ENCODE measurements around the gene MRPL20.
"Not testable (repeated sequence)": the region's sequence is repeated elsewhere in the genome, so short reads cannot be mapped to it uniquely, and the experiment has no call there.

The MRPL20 gene

GRCh38 chr1:1406821-1407635 lies at the start of gene MRPL20:
Gene MRPL20 (minus strand): TSS chr1:1407293. CDS start chr1:1407217, 76 bp downstream.
- peak; percentile 89 for DNase-seq

- not testable (repeated sequence) for DNase-seq
These were observed 49.7 kb upstream of the MRPL20 start for GRCh38 chr1:1456683-1457255.

GRCh38 chr1:1455934-1456333 lies 48.8 kb upstream of the MRPL20 start:
- DNase-seq = not testable (repeated sequence)

GRCh38 chr1:1455366-1455884 lies 48.3 kb upstream of the MRPL20 start:
- no peak for DNase-seq

DNA sequence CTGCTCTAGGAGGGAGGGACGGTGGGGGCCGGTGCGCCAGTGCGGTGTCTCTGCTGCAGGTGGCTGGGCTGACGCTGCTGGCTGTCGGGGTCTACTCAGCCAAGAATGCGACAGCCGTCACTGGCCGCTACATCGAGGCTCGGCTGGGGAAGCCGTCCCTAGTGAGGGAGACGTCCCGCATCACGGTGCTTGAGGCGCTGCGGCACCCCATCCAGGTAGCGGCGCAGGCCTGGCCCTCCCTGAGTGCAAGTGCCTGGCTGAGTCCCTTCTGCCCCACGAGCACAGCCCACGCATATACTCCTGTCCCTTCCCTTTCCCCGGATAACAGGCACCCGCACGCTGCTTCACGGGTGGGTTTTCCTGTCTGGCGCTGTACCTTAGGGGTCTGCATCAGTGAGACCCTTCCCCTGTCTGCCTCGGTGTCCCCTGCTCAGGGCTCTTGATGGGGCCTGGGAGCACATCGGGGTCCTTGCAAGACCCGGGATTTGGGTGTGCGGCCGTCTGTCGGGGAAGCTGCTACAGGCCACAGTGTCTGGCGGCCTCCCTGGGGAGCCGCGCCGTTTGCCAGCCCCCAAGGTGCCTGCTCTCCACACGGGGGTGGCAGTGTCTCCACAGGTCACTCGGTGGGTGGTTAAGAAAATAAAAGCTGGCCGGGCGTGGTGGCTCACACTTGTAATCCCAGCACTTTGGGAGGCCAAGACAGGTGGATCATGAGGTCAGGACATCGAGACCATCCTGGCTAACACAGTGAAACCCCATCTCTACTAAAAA lies 47.4 kb upstream of the MRPL20 start:
- not testable (repeated sequence) for DNase-seq

DNA sequence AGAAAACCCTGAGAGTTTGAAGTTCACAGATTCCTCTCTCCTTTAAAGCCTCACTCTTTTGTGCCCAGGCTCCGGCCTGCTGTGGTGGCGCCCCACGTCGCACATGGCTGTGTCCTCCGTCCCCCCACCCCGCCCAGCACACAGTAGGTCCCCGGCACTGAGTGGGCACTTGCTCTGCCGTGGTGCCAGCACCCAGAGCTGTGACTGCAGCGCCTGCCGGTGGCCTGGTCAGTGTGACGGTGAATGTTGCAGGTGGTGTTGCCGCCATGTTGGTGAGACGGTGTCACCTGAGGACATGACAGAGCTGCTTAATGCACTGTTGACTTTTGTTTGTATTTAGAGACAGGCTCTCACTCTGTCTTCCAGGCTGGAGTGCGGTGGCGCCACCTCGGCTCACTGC lies 45.8 kb upstream of the MRPL20 start:
- no peak for DNase-seq

DNA sequence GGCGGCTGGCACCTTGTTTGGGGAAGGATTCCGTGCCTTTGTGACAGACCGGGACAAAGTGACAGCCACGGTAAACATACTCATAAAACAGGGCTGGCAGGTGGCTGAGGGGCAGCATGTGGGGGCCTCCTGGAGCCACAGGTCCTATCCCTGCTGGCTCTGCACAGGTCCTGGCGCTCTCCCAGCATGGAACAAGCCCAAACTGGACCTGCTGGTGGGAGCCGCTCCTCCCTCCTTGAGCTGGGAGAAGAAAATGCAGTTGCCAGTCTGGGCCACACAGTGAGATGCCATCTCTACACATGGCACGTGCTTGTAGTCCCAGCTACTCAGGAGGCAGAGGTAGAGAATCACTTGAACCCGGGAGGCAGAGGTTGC lies 45.3 kb upstream of the MRPL20 start:
- DNase-seq = not testable (repeated sequence)

GRCh38 chr1:1451696-1452364 lies 44.7 kb upstream of the MRPL20 start:
- DNase-seq = no peak

- DNase-seq = not testable (repeated sequence)
These were observed 43.5 kb upstream of the MRPL20 start for GRCh38 chr1:1450616-1451015.

DNA sequence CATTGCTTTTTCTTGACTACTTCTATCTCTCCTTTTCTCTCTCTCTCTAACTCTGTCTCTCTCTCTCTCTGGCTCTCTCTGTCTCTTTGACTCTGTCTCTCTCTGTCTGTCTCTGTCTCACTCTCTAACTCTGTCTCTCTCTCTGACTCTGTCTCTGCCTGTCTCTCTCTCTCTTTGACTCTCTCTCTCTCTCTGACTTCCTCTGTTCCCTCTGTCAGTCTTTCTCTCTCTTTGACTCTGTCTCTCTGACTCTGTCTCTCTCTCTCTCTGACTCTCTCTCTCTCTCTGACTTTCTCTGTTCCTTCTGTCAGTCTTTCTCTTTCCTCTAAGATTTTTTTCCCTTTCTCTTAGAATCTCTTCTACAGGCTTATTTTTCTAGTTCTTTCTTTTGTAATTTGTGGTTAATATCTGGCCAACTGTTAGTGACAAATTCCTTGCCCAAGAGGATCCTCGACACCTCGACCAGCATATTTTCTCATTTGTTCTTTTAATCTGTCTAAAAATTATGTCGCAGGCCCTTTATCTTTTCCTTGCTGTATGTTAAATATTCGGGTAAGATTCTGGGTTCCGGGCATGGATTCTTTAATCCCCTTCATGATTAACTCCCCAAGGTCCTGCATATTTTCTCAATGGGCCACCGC lies 42.1 kb upstream of the MRPL20 start, which contains the start of gene ATAD3C:
Gene ATAD3C (plus strand): TSS at position 591 of the 641 bp plus-strand sequence. CDS start 995 bp downstream, outside the sequence.
- no peak for DNase-seq

DNA sequence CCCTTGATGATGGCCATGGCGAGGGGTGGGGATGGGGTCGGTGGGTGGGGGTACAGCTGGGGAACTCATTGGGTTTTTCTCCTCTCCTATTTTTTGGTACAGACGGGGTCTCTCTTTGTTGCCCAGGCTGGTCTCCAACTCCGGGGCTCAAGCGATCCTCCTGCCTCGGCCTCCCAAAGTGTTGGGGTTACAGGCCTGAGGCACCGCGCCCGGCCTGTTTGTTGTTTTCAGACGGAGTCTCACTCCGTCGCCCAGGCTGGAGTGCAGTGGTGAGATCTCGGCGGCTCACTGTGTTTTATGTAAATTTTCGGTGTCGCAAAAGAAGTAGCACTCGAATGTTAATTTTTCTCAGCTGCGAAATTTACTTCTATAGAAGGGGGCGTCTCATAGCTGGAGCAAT lies 39.5 kb upstream of the MRPL20 start:
- not testable (repeated sequence) for DNase-seq

- DNase-seq = no peak
These were observed 35.1 kb upstream of the MRPL20 start for GRCh38 chr1:1442069-1442770.

- peak; percentile 31 for DNase-seq
These were observed 34.2 kb upstream of the MRPL20 start for GRCh38 chr1:1441002-1441888.

DNA sequence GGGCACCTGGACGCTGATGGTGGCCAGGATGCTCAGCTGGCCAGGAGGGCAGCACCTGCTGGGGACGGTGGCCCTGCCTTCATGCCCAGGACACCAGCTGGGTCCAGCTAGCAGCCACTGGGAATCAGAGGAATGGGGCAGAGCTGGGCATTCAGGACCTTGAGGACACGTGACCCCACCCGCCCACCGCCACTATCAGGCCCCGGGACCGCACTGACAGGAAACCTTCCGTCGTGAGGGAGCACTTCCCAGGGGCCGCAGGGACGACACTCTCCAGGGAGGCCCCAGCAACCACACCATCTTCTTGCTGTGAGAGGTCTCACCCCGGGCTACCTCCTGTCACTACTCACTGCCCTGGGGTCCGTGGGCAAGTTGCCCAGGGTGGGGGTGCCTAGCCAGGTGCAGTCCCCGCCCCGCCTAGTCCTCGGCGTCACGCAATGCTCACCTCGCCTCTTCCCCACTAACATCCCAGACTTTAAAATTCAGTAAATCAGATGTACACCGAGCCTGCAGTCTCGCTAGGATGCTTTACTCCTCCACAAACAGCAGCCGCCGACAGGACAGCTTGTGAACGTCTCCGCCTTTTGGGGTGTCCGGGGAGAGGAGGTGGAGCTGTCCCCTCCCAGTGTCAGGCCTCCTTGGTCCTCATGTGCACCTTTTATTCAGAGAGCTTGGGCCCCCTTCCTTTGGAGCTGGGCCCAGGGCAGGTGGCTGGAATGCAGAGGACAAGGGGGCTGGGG lies 33.3 kb upstream of the MRPL20 start:
- DNase-seq = no peak

GRCh38 chr1:1439546-1440261 lies 32.6 kb upstream of the MRPL20 start:
- DNase-seq = no peak

DNA sequence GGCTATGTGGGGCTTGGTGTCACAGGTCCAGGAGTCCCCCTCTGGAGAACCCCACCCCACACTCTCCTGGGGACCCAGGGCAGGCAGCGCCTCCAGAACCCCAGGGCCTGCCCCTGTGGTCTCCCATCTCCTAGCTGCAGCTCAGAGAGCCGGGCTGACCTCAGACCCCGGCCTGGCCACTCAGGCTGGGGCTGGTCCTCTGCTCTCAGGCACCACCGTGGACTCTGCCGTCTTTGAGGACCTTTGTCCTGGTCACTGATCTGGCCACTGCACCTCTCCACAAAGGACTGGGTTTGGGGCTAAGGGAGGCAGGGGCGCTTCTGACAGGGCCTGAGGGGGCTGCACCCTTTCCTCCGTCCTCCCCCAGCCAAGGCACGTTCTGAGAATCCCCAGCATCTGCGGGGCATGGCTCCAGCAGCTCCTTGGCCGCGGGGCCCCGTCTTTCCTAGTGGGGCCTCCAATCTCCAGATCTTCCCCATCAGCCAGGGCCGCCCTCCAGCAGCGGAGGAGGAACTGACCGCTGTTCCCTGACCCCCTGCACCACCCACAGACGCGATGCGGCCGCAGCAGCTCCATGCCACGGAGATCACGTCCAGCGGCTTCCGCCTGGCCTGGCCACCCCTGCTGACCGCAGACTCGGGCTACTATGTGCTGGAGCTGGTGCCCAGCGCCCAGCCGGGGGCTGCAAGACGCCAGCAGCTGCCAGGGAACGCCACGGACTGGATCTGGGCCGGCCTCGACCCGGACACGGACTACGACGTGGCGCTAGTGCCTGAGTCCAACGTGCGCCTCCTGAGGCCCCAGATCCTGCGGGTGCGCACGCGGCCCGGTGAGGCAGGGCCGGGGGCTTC lies 31.7 kb upstream of the MRPL20 start:
- DNase-seq = no peak

DNA sequence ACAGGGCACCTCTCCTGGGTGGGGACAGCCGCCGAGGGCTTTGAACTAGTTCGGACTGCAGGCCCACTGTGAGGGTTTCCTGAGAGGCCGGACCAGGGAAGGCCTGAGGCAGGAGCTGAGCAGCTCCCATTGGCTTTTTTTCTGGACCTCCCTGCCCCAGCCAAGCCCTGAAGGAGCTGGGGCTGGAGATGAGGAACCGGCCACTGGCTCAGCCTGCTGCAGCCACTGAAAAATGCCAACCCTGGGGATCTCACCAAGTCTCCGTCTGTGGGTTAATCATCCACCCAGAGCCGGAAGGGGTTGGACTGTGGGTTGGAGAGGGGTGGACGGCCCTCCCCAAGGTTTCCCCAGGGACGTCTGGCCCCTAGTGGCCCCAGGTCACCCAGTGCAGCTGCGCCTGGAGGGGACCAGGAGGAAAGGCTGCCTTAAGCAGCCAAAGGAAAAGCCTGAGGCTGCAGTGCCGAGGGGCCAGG lies 30.8 kb upstream of the MRPL20 start:
- no peak for DNase-seq

Measured in NCI-H2029 (cell line).